ENCODE data around the gene ZNF550. TPM values are rescaled to one million over a fixed set of nuclear protein-coding genes. Genes with fewer than 3 reads are reported as not detected.

Gene ZNF550
- total and polyA plus RNA-seq, 9 of the 15 experiments (the other 6 are each of a cell fraction or from before 2014, with no cell fraction given) = 1.6 to 11.8 (median 4.3) TPM

- no peak for TF ChIP-seq ZNF639 (CRISPR knock-in tag; conservative IDR thresholded peaks at IDR 0.05 in 1 of 2, IDR thresholded peaks at IDR 0.05 in 1 of 2)
- TF ChIP-seq MED1 (CRISPR knock-in tag; IDR thresholded peaks at IDR 0.05; ENCODE audit: borderline replicate concordance) = no peak
- no peak for TF ChIP-seq HMG20A (CRISPR knock-in tag; conservative IDR thresholded peaks at IDR 0.05)
- TF ChIP-seq ZNF174 (CRISPR knock-in tag; IDR thresholded peaks at IDR 0.05) = no peak
- no peak for TF ChIP-seq CBX1 (IDR thresholded peaks at IDR 0.05; ENCODE audit: low read depth)
Measured at GRCh38 chr19:57552432-57552831, 7.2 kb downstream of the ZNF550 start (continued).

- H3K9me1 ChIP-seq (ENCODE audit: control insufficient read depth, insufficient read depth, low read length) = no peaks in the 10 kb centered on the region
- no peak overlapping the region for H3K27ac ChIP-seq (ENCODE audit: extremely low read depth, low read depth, low read length)
- no peak for FAIRE-seq
- DNase-seq (ENCODE audit: extremely low read depth in 1 of 4, low spot score in 3 of 4) = no peak
- H3K4me3 ChIP-seq = no peak overlapping the region
- H3K79me2 ChIP-seq (ENCODE audit: control insufficient read depth, insufficient read depth, low read length) = no peaks in the 10 kb centered on the region
- no peaks in the 10 kb centered on the region for H4K20me1 ChIP-seq (replicated peaks; ENCODE audit: control insufficient read depth, insufficient read depth, low read length)
- intact Hi-C loops (cut with micrococcal nuclease) (no loop called here), in situ Hi-C loops (cut with MboI) (no loop called here)
- ChIA-PET CTCF (ENCODE audit: low intra/inter-chr PET ratio) (no interaction called here), POLR2A (no interaction called here)
- no peak overlapping the region for H3K9ac ChIP-seq (ENCODE audit: insufficient read depth in 1 of 2, low read depth in 2 of 2, low read length in 2 of 2)
- peaks cover 5% of the 10 kb centered on the region for H3K9me3 ChIP-seq (replicated peaks; ENCODE audit: control insufficient read depth, insufficient read depth, low read depth, low read length)
- BruUV-seq (replicated peaks) = no TSS peak
- no peak overlapping the region for H2AFZ ChIP-seq (ENCODE audit: low read depth, low read length)
- no peak overlapping the region for H3K4me2 ChIP-seq (ENCODE audit: insufficient read depth, low read length)
- H3K4me1 ChIP-seq (replicated peaks in 1 of 2; ENCODE audit: control insufficient read depth in 2 of 2, insufficient read depth in 2 of 2, low read length in 2 of 2) = no peaks in the 10 kb centered on the region
- no peaks in the 10 kb centered on the region for H3K27me3 ChIP-seq (ENCODE audit: control insufficient read depth in 2 of 2, insufficient read depth in 2 of 2, low read length in 2 of 2)
- TF ChIP-seq HMGXB4 (CRISPR knock-in tag; IDR thresholded peaks at IDR 0.05) = no peak
- peak; percentile 61; the same call in 1 of the 2 replicates for TF ChIP-seq ZNF274 (IDR thresholded peaks at IDR 0.05; ENCODE audit: borderline replicate concordance, low read depth, low read length)
- peaks cover 43% of the 10 kb centered on the region; the same call in 2 of the 3 replicates for H3K36me3 ChIP-seq (ENCODE audit: control insufficient read depth, insufficient read depth, low read length)
- no peak for ATAC-seq
- 17% methylated on average over 1 of the region's 1 CpG for WGBS (ENCODE audit: insufficient coverage, low coverage, missing lambda C conversion rate)
Measured at GRCh38 chr19:57546513-57546912, 13.2 kb downstream of the ZNF550 start.

Measured in K562 (cell line).